GM21447 (cell line): Measurements from ENCODE around the gene DRAXIN.

ENCODE experiments used
- ATAC-seq: cut with Tn5 transposase; IDR thresholded peaks from one replicate; pipeline ENCODE4 v1.9.1; 2021; ENCODE audit not compliant: unreplicated experiment

Gene DRAXIN

DNA sequence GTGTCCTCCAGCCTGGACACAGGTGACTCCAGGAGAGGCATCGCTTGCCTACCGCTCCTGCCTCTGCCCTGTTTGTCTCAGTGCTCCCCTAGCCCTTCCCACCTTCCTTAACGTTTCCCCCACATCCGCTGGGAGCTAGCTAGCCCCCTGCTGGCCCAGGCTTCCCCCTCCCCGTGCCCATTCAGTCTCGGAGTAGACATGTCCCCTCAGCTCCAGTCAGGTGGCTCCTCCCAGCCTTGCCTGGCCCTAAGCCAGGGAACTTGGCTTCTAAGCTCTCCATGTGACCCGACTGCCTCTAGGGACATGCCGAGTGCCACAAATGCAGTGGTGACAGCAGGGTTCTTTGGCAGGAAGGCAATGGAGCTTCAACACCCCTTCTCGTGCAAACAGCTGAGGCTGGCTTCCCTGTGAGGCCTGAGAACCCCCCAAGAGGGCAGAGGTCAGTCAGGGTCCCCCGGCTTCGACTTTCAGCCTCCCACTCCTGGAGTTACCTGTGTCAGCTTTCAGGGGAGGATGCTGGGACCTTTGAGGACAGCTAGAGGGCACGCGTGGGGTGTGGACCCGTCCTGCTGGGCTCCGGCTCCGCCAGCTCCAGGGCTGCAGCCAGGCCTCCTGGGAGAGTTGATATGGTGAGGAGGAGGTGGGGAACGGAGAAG is 16.2 kb downstream of the DRAXIN start:
- ATAC-seq: no peak

DNA sequence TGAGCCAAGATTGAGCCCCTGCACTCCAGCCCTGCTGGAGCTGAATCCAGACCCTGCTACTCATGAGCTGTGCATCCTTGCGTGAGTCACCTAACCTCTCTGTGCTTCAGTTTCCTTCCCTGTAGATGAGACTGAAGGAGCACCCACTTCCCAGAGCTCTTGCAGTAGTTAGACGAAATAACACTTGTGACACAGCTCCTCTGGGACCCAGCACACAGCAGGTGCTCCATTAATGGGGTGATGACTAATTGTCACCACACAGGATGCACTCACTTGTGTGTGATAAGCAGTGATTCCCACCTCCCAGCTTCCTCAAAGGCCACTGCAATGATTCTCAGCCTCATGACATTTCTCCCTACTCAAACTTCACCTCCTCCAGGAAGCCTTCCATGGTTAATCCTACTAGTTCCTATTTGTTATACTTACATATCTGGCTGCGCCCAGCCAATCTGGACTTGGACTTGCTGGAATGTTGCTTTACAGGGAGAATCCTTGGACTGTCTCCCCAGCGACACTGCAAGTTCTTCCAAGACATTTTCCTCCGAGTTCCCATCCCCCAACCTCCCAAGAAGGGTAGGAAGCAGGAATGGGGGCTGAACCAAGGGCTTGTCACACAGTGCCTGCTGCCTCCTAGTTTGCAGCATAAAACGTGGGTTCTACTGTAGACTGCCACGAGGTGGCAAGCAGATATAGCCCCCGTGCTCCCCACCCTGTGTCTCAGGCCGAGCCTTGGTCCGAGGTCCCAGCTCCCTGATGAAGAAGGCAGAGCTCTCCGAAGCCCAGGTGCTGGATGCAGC is 17.2 kb downstream of the DRAXIN start:
- no peak for ATAC-seq

DNA sequence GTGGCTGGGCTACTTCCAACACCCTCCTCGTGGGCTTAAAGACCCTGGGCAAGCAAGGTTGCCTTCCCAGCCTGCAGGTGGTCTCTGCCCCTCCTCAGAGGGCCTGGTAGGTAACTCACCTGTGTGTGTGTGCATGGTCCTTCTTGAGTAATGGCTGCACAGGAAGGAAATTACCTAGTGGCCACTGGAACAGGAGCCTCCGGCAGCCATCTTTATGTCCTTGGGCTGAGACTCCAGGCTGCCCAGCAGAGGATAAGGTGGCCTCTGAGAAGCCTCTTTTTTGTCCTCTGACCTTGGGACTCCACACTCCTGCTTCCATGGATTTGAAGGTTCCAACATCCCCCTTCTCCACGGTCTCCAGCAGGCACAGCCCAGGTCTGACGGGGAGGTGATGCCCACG is 20.0 kb downstream of the DRAXIN start:
- ATAC-seq: no peak

DNA sequence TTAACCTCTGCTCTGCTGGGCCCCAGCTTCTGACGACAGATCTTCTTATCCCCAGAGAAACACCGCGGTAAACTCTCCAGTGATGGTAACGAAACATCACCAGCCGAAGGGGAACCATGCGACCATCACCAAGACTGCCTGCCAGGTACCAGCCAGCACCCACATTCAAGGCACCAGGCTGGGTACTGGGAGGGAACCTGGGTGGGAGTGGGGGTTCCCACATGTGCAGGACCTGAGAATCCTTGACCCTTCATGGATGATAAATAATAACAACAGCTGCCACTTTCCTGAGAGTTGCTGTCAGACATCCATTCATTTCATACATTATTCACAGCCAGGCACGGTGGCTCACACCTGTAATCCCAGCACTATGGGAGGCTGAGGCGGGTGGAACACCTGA is 20.8 kb downstream of the DRAXIN start:
- no peak for ATAC-seq

DNA sequence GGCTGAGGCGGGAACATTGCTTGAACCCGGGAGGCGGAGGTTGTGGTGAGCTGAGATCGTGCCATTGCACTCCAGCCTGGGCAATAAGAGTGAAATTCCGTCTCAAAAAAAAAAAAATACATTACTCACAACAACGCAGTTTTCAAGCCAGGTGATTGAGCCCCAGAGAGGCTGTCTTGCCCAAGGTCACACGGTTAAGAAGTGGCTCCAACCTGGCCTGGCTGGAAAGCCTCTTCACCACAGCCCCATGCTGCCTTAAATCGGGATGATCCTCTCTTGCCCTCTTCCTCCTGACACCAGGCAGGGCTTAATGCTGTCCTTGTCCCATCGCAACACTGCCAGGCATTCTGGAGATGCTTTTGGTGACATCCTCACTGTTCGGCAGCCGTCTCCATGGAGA is 21.6 kb downstream of the DRAXIN start:
- no peak for ATAC-seq

DNA sequence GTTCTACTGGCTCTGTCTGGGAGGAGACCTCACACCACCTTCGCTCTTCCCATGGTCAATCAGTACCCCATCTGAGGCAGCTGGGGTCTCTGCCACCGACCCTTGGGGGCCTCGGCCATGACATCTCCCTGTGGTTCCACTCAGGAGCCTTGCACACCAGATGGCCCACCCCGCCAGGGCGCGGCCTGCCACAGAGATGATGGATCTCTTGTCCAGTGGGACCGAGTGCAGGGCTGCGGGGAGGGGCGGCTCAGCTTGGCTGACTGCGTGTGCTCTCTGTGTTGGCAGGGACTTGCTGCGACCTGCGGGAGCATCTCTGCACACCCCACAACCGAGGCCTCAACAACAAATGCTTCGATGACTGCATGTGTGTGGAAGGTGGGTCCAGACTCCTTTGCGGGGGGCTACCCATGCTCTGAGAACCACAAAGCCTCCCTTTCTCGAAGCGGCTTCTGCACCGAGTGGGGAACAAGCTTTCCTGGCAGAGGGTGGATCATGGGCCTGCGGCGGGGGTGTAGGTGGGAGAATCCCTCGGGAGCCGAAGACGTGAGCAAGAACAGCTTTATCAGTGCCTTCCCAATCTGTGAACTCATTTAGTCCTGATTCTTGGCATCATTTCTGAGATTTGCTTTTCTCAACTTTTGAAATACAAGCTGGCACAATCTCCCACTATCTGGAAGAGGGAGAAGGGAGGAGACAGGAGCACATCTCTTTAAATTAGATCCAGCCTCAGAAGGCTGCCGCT is 23.5 kb downstream of the DRAXIN start:
- no peak for ATAC-seq

DNA sequence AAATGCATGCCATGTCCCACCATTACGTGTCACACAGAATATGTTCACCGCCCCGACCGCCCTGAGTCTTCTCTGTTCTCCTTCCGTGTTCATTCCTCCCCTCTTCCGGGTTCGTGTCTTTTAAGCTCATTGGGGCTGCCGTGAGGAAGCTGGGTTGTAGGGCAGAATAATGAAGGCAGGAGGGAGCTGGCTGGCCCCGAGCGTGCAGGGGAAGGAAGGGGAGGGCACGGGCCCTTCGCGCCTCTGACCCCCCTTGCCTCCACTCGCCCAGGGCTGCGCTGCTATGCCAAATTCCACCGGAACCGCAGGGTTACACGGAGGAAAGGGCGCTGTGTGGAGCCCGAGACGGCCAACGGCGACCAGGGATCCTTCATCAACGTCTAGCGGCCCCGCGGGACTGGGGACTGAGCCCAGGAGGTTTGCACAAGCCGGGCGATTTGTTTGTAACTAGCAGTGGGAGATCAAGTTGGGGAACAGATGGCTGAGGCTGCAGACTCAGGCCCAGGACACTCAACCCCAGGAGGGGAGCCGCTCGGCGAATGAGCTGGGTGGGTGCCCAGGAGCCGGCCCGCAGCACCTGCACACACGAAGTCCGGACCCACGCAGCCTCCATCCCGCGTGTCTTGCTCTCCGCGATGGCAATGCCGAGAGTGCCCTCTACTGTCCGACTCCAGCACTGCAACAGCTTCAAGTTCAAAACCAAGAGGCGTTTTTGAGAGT is 28.0 kb downstream of the DRAXIN start:
- peak; percentile 60 for ATAC-seq

DNA sequence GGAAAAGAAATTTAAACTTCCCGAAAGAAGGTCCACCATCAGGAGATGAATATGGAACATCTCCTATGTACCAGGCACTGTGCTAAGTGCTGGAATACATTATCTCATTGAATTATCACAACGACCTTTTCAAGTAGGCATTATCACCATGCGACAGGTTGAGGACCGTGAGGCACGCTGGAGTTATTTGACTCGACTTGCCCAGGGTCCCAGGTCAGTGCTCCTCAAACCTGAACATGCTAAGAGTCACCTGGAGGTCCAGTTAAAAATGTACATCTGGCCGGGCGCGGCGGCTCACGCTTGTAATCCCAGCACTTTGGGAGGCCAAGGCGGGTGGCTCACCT is 28.5 kb downstream of the DRAXIN start:
- no peak for ATAC-seq

DNA sequence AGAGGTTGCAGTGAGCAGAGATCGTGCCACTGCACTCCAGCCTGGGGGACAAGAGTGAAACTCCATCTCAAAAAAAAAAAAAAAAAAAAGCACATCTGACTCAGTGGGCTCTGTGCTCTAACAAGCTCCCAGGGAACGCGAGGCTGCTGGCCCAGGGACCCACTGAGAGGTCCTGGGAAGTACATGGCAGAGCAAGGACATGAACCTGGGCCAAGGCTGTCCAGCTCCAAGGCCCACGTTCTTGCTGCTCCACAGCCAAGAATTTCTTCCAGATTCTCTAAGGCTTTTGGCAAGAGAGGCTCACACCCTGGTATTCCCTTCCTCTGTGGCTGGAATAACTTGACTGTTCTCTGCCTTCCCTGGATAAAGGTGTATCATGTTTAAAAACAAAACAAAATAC is 29.0 kb downstream of the DRAXIN start:
- no peak for ATAC-seq

DNA sequence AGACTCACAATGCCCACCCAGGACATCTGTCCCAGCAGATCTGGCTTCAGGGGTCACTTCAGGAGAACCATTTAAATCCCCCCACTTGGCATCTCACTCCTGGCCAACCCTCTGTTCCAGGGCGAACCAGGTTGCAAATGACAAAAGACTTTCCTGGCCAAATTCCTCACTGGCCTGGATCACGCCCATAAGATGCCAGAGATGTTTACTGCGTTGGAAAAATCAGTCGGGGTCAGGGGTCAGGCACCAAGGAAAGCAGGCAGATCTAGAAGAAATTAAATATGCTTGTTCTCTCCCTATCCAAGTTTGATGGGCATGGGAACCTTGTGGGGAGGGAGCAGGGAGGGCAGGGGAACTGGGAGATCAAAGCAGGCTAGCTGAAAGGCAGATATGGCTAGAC is 29.8 kb downstream of the DRAXIN start:
- no peak for ATAC-seq

DNA sequence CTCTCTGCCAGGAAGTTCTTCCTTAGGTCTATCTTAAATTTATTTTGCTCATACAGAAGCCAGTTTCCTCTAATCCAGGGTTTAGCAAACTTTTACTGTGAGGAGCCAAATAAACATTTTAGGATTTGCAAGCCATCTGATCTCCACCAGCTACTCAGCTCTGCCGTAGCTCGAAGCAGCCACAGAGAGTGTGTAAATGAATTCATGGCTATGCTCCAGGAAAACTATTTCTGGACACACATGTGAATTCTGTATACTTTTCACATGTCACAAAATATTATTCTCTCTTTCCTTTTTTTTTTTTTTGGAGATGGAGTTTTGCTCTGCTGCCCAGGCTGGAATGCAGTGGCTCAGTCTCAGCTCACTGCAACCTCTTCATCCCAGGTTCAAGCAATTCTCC is 31.0 kb downstream of the DRAXIN start:
- no peak for ATAC-seq

DNA sequence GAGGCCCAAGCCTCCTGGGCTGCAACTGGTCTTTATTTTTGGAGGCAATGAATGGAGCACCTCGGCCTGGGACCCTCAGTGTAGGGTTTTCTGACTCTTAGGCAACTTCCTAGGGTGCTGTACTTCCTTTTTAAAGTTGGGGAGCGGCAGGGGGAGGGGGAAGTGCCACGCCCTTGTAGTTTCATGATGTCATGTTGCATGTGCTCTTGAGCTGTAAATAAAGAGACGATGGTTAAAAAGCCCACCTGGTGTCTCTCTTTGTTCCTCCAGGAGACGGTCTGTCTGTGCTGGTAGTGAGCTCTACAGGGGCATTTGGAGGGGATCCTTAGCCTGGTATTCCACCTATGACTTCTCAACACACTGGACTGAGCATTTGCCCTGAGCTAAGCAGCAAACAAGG is 34.1 kb downstream of the DRAXIN start:
- ATAC-seq: no peak

DNA sequence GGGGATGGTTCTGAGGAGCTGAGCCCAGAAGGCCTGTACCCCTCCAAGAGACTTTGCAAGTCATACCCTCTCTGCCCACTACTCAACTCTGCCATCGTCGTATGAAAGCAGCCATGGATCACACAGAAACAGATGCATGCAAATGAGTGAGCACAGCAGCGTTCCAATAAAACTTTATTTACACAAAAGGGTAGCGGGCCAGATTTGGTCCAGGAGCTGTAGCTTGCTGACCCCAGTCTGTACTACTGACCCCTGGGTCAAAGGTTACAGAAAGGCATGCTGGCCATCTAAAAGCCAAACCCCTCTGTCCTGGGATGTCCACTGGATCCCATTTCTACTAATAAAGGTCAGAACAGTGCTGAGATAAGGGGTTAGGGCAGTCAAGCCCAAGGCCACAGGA is 35.6 kb downstream of the DRAXIN start:
- no peak for ATAC-seq

DNA sequence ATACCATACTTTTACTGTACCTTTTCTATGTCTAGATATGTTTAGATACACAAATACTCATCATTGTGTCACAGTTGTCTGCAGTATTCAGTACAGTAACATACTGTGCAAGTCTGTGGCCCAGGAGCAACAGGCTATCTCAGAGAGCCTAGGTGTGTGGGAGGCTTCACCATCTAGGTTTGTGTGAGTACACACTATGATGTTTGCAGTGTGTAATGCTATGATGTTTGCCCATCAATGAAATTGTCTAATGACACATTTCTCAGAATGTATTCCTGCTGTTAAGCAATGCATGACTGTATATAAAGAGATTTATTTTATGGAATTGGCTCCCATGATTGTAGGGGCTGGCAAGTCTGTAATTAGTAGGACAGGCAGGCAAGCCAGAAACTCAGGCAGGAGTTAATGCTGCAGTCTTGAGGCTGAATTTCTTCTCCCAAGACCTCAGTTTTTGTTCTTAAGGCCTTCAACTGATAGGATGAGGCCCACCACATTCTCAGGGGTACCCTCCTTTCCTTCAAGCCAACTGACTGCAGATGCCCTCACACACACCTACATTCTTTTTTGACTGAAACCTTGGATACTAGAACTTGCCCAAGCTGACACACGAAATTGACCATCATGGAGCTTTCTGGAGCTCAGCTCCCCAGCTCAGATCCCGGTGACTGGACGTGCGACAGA is 36.8 kb downstream of the DRAXIN start:
- ATAC-seq: no peak

DNA sequence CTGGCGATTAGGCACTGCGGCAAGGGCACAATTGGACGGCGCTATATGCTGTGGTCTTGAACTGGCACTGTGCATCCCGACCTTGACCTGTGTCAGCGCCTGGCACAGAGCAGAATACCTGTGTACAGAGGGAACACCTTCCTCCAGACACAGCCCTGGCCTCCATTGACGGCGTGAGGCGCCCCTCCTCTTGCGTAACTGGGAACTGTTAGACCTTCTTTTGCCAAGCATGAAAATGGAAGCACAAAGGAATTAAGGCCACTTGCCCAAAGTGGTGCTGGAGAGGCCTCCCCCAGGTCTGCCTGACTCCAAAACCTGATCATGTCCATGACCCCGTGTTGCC is 37.6 kb downstream of the DRAXIN start:
- no peak for ATAC-seq

DNA sequence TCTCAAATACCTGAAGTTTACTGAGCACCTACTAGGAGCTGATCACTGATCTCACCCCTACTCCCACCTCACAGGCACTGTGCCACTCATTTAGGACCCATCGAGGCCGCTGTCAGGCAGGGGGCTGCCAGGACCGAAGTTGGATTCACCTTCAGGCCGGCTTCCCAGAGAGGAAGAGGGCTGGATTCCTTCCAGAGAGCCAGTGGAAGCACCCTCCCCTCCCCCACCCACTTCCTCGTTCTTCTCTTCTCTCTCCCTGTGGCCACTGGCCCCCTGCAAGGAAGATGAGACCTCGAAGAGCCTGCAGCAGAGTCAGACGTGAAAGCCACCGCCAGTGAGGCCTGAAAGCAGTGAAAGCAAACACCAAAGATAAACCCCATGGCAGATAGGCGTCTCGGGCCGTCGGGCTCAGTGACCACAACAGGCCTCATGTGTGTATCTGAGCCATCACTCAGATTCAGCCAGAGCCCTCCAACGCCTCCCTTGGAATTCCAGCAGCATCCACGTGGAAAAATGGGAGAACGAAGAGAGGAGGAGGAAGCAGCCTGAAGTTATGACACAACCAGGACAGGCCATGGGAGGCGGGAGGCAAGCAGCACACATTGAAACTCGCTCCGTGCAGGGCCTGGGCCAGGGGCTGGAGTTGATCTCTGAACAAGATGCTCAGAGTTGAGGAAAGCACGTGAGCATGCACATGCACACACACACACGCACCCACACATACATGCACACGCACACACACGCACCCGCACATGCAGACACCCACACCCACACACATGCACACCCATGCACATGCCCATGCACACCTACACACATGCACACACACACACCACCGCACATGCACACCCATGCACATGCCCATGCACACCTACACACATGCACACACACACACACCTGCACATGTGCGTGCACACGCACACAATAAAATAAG is 38.3 kb downstream of the DRAXIN start:
- no peak for ATAC-seq

DNA sequence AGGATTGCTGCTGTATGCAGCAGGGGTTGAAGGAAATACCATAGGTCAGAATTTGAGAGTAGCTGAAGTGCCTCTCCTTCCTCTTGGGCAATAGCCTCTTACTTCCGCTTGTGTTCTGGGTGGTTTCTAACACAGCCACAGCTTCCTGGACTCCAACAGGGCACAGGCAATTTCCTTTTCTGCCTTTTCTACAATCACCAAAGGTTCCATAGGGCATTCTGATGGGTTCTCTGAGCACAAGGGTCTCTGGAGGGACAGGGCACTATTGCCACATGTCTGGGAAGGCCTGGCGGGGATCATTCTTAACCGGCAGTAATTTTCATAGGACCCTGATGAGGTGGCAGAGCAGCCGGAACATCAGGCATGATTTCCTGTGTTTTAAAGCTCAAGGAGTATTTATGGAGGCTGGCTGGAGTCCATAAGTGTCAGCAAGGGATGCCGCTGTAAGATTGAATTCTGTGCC is 39.0 kb downstream of the DRAXIN start:
- ATAC-seq: no peak

DNA sequence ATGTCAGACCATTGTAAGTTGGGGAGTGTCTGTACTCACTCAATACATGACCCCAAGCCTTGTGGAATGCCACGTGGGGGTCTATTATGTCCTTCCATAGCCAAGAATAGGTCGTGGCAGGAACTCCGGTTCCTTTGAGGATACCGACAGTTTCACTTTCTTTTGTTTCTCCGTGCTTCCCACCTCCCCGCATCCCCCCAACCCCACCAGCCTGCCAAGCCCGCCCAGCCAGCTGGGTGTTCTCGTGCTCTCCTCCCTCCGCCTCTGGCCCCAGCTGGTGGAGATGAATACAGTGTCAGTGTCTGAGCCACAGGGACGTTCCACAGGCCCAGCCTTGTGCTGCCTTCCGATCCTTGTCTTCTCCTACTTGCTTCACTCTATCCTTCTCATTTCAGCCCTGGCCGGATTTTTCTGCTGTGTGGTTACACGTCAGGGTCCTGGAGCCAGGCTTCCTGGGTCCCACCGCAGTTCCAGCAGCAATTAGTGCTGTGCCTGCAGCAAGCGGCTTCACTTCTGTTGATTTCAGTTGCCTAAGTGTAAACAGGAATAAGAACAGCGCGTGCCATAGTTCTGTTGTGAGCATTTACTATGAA is 40.3 kb downstream of the DRAXIN start:
- no peak for ATAC-seq

DNA sequence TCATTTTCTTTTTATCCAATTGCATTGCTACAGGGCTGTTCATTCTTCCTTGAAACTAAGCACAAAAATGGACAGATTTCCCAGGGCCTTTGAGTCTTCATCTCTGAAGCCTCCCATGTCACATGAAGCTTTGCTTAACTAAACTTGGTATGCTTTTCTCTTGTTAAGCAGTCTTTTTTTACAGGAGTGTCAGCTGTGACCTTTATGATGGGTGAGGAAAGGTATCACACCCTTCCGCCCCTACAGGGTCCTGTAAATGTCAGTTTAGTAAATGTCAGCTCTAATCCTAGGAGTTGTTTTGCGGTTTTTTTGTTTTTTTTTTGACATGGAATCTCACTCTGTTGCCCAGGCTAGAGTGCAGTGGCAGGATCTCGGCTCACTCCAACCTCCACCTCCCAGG is 41.8 kb downstream of the DRAXIN start:
- ATAC-seq: no peak

DNA sequence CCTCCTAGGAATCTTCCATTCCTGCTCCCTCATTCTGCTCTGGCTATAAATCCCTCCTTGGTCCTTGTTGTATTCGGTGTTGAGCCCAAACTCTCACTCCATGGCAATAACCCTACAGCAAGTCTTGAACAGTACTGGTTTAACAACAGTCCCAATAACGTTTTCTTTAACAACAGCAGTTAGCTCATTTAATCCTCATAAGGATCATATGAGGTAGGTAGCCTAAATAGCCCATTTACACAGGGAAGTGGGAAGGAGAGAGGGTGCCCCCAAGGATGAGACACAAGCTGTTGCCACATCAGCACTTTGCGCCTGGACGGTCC is 44.0 kb downstream of the DRAXIN start:
- ATAC-seq: peak; percentile 13
